HCT116 (cell line): Measurements from ENCODE around the gene CXCL5.

ENCODE experiments used
- EZH2 ChIP-seq: fragments of 200-600 bp; sonication (generic); IDR thresholded peaks from 2 replicates; pipeline ENCODE4 v1.6.1; 2017; ENCODE audit warnings: antibody characterized with exemption, mixed run types
- RAD21 ChIP-seq: IDR thresholded peaks from 2 replicates; pipeline ENCODE4 v1.6.1; 2012; ENCODE audit warnings: low read depth, mild to moderate bottlenecking
- YY1 ChIP-seq: IDR thresholded peaks from 2 replicates; pipeline ENCODE4 v1.6.1; 2011; ENCODE audit warnings: low read length, low read depth, moderate library complexity, mild to moderate bottlenecking; ENCODE audit not compliant: insufficient replicate concordance; ENCODE audit errors: extremely low read depth
- TF ChIP-seq, protein P1 (sequence below), 3 experiments: fragments of 200-600 bp in 1 of 3; sonication (generic) in 1 of 3; IDR thresholded peaks in 2 of 3; conservative IDR thresholded peaks in 1 of 3; 2 replicates each; pipeline ENCODE4 v1.5.1; 2012 to 2017; ENCODE audit warnings: low read depth in 2 of 3, low read length in 2 of 3, antibody characterized with exemption in 1 of 3, borderline replicate concordance in 1 of 3, control low read depth in 1 of 3, mild to moderate bottlenecking in 1 of 3, mixed read lengths in 1 of 3, mixed run types in 1 of 3, moderate library complexity in 1 of 3; ENCODE audit not compliant: insufficient read depth in 1 of 3

DNA sequence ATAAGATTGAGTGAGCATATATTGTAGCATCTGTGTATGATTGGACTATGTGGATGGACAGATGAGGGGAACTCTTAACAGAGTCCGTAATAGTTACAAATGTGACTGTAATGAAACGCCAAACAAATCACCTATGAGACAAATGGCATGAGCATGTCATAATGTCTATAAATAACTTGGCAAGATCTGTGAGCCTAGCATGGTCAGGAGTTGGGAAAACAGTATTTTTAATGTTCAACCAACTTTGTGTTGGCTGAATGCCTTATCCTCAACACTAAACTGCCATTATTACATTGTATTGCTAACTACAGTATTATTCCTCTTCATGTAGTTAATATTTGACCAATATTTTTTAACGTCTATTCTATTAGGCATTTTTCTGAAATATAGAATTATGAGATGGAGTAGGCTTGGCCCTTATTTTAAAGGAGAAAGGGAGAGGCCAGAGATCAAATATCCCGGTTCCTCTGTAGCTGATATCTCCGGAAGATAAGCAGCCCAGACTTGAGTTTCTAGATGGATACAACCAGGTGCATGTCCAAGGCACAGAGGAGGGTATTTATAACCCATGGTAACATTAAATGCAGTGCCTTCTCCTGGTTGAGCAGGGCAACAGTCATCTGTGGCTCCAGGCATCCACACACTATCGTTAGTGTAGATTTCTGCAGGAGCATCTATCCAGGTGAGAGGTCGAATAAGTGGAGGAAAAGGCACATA, 49.3 kb downstream of the CXCL5 start:
- TF ChIP-seq, protein P1, sequence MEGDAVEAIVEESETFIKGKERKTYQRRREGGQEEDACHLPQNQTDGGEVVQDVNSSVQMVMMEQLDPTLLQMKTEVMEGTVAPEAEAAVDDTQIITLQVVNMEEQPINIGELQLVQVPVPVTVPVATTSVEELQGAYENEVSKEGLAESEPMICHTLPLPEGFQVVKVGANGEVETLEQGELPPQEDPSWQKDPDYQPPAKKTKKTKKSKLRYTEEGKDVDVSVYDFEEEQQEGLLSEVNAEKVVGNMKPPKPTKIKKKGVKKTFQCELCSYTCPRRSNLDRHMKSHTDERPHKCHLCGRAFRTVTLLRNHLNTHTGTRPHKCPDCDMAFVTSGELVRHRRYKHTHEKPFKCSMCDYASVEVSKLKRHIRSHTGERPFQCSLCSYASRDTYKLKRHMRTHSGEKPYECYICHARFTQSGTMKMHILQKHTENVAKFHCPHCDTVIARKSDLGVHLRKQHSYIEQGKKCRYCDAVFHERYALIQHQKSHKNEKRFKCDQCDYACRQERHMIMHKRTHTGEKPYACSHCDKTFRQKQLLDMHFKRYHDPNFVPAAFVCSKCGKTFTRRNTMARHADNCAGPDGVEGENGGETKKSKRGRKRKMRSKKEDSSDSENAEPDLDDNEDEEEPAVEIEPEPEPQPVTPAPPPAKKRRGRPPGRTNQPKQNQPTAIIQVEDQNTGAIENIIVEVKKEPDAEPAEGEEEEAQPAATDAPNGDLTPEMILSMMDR (IDR thresholded peaks at IDR 0.05 in 2 of 3, conservative IDR thresholded peaks at IDR 0.05 in 1 of 3; ENCODE audit: borderline replicate concordance in 1 of 3, insufficient read depth in 1 of 3, low read depth in 2 of 3, low read length in 2 of 3) = no peak
- TF ChIP-seq RAD21 = no peak
- TF ChIP-seq YY1 = no peak
- TF ChIP-seq EZH2 = no peak
